Ovary (tissue), 9 donors: ENCODE measurements around the gene TBC1D1. TPM values are rescaled to one million over a fixed set of nuclear protein-coding genes. Genes with fewer than 3 reads are reported as not detected.
A peak's percentile ranks its signal among the peaks of the same experiment; 100 is the strongest.

Source experiments
- DNase-seq, 5 donors: peaks; one replicate each; pipeline ENCODE4 v3.0.0-alpha.2; 2019 to 2020
- H3K27ac ChIP-seq, 2 donors: fragments of 200-600 bp; one replicate each; pipeline versions ENCODE4 v1.5.1 to v1.8.0; 2019 to 2022
- H3K27me3 ChIP-seq: fragments of 200-600 bp; one replicate; pipeline ENCODE4 v1.8.0; 2022
- H3K36me3 ChIP-seq: fragments of 200-600 bp; sonication (generic); one replicate; pipeline ENCODE4 v1.5.1; 2019
- H3K4me1 ChIP-seq: one replicate; pipeline ENCODE4 v1.8.1; 2013; ENCODE audit warnings: mild to moderate bottlenecking, moderate library complexity; ENCODE audit not compliant: insufficient read depth
- H3K4me3 ChIP-seq: fragments of 200-600 bp; sonication (generic); one replicate; pipeline ENCODE4 v1.5.1; 2017
- H3K9me3 ChIP-seq, 2 donors: fragments of 200-600 bp in 1 of 2; sonication (generic) in 1 of 2; one replicate each; pipeline versions ENCODE4 v1.5.1 to v1.8.1; 2013 to 2019; ENCODE audit warnings: mild to moderate bottlenecking in 1 of 2, moderate library complexity in 1 of 2
- EP300 ChIP-seq: sonication (generic); formaldehyde crosslinking; IDR thresholded peaks from one replicate; pipeline ENCODE4 v1.6.1; 2017; ENCODE audit warnings: antibody characterized with exemption
- POLR2A ChIP-seq: fragments of 450-650 bp; IDR thresholded peaks from one replicate; pipeline ENCODE4 v1.6.1; 2017; ENCODE audit warnings: antibody characterized with exemption, mild to moderate bottlenecking, moderate library complexity
- WGBS, 3 donors: extraction: QIAGEN DNeasy Blood & Tissue Kit in 1 of 3; methylation state at CpG; one replicate each; pipeline versions ENCODE4 v1.1.5 to v1.1.7; 2013 to 2017; 5-methylcytosine and 5-hydroxymethylcytosine counted together
- intact Hi-C, 4 donors: fragments of 100-400 bp; cut with DNase I; formaldehyde crosslinking; loops; one replicate each; pipeline versions ENCODE4 v1.11.0 to v1.15.1; 2022 to 2023
- polyA plus RNA-seq, 2 donors: library from polyadenylated mRNA; stranded (reverse); fragments of 200-250 nt in 1 of 2; fragments of 350-450 nt in 1 of 2; fragmentation: Illumina TruSeq in 1 of 2; extraction: RNeasy Lipid Tissue Mini Kit (QIAGEN cat#74804) in 1 of 2; gene quantifications; one replicate each; pipeline ENCODE4 v1.2.3, GENCODE V29; 2013 to 2014
- total RNA-seq, 7 donors: library from RNA; depleted of rRNA in 2 of 7; stranded (reverse); fragments of >200 nt in 2 of 7; fragmentation: NEBNext Ultra II Directional in 3 of 7; extraction: Animal tissue kit (Norgen Biotek cat#: 25700) in 3 of 7; gene quantifications; one replicate each; pipeline versions ENCODE4 v1.1.0 to v1.2.4, GENCODE V29; 2016 to 2023
- TF ChIP-seq, protein P1 (sequence below), 3 donors: fragments of 450-650 bp in 2 of 3; fragments of 200-600 bp in 1 of 3; IDR thresholded peaks; one replicate each; pipeline versions ENCODE4 v1.5.1 to v1.8.0; 2016 to 2022; ENCODE audit warnings: antibody characterized with exemption in 3 of 3, mild to moderate bottlenecking in 1 of 3
- donor health status: DM: no; HTN: no; CAD: no; lungs with moderate emphysema.
- donor health status: DM: no; HTN: no; CAD: no.
- donor health status: Bipolar disorder and iron deficiency.
- donor health status: DM: yes; HTN: yes; CAD: no.
- donor health status: DM: no; HTN: no; CAD: no.
- donor health status: DM: yes; HTN: yes; CAD: no.

Gene TBC1D1
- total and polyA plus RNA-seq, 9 donors = 39.5 to 104 (median 63.9) TPM

DNA sequence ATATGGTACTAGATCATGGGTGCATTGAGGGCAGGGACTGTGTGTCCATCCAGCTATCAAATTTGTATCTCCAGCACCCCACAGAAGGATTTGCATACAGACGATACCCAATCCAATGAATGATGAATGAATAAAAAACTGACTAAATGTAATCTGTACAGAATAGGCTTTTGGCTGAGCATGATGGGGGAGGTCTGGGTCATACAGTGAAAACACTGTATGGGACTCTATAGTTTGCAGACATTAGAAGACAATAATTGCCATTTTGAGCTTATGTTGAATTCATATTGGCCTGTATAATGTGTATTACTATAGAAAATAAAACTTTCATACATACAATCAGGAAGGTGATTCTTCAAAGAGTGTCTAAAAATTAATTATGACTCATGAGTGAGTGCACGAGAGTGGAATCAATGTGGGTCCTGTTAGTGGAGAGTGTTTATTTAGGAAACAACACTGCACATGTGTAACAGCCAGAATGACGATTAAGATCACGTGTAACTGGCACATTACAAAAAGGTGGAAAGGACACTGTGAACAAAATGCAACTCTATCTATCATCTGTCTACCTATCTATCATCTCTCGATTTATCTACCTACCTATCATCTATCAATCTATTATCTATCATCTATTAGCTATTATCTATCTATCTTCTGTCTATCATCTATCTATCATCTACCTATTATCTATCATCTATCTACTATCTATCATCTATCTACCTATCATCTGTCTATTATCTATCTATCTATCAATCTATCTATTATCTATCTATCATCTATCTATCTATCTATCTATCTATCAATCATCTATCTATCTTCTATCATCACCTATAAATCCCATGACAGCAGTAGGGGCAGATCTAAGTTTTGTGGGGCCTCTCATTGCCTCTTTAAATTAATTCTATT, 270.6 kb downstream of the TBC1D1 start:
- H3K27ac ChIP-seq = no peak overlapping the region
- 81 to 84% (median 82%) methylated on average over 5 of the region's 5 CpGs for WGBS, 3 donors
- intact Hi-C loops = loop anchor here in 1 of 4 donors (10.0 kb wide), 1 partner anchor 87 kb away; no protein-coding TSS in a partner anchor
- no peak for DNase-seq
- TF ChIP-seq EP300 (no peak), POLR2A (no peak)
- H3K36me3 ChIP-seq = no peaks in the 10 kb centered on the region
- no peaks in the 10 kb centered on the region for H3K9me3 ChIP-seq
- H3K4me1 ChIP-seq = peaks cover 4% of the 10 kb centered on the region
- no peak overlapping the region for H3K4me3 ChIP-seq
- H3K27me3 ChIP-seq = no peaks in the 10 kb centered on the region

DNA sequence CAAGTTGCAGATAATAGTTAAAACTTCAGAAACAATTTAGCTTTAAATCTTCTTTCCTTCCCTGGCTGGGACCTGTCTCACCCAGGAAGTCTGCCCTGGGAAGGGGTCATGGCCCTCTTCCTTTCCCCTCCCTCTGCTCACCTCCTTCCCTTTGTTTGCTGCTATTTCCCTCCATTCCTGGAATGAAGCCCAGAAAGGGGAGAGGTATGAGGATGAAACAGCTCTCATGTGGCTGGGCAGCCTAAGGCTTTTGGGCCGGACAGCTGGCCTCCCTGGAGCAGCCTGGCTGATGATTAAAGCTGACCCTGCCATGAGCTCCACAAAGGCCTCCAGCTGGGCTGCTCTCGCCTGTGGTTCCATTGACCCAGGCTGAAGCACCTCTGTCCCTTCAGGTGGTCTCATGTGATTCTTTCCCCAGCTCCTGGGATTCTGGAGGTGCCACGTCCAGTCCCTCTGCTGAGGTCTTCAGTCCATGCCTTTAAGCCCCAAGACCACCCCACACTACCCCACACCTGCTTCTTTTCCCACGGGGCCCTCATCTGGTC, 271.4 kb downstream of the TBC1D1 start:
- 37 to 57% (median 50%) methylated on average over 4 of the region's 4 CpGs for WGBS, 3 donors
- Histone ChIP-seq H3K36me3 (no peaks in the 10 kb centered on the region), H3K4me3 (no peak overlapping the region), H3K4me1 (peaks cover 4% of the 10 kb centered on the region), H3K27me3 (no peaks in the 10 kb centered on the region), H3K9me3 (no peaks in the 10 kb centered on the region), H3K27ac (no peak overlapping the region)
- intact Hi-C loops = loop anchor here in 1 of 4 donors (10.0 kb wide), 1 partner anchor 88 kb away; no protein-coding TSS in a partner anchor
- peak in 4 of 5 donors; percentile 38 to 71 (median 62) for DNase-seq
- TF ChIP-seq, protein P1, sequence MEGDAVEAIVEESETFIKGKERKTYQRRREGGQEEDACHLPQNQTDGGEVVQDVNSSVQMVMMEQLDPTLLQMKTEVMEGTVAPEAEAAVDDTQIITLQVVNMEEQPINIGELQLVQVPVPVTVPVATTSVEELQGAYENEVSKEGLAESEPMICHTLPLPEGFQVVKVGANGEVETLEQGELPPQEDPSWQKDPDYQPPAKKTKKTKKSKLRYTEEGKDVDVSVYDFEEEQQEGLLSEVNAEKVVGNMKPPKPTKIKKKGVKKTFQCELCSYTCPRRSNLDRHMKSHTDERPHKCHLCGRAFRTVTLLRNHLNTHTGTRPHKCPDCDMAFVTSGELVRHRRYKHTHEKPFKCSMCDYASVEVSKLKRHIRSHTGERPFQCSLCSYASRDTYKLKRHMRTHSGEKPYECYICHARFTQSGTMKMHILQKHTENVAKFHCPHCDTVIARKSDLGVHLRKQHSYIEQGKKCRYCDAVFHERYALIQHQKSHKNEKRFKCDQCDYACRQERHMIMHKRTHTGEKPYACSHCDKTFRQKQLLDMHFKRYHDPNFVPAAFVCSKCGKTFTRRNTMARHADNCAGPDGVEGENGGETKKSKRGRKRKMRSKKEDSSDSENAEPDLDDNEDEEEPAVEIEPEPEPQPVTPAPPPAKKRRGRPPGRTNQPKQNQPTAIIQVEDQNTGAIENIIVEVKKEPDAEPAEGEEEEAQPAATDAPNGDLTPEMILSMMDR (IDR thresholded peaks at IDR 0.05) = no peak
- TF ChIP-seq POLR2A (no peak), EP300 (no peak)

DNA sequence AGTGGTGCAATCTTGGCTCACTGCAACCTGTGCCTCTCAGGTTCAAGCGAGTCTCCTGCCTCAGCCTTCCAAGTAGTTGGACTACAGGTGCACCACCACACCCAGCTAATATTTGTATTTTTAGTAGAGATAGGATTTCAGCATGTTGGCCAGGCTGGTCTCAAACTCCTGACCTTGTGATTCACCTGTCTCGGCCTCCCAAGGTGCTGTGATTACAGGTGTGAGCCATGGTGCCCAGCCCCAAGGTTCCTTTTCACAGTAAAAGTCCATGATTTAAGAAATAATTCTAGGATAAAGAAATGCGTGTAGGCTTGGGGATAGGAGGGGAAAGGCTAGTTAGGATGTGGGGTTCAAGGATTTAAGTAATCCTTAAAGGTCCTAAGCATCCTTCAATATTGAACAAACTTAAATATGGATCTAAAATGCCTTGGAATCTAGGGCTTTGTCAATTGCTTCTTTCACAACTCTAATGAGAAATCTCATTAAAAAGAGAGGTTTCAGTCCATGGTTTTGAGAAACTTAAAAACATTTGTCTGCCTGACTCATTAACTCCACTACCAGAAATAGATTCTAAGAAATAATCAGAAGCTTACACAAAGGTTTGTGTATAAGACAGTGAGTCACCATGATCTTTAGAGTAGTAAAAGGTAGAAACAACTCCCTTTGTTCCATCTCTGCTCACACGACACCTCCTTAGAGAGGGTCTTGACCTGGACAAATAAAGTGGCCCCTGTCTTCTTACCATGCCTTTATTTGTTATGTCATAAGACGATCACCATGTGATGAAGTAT, 272.5 kb downstream of the TBC1D1 start:
- intact Hi-C loops = loop anchor here in 1 of 4 donors (10.0 kb wide), 1 partner anchor 89 kb away; no protein-coding TSS in a partner anchor
- H3K27ac ChIP-seq = no peak overlapping the region

DNA sequence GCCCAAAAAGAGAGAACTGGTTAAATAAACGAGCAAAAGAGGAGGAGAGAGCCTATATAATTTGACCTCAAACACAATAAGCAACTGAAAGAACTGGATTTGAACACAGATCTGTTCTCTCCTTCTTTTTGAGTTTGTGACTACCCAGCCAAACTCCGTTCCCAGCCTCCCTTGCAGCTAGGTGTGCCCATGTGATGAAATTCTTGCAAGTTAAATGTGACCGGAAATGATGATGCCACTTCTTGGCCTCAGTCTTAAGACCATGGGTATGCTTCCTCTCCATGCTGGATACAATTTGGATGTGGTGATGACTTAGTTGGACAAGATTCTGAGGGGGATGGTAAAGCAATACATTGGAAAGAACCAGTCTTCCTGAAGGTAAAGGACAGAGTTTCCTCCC, 273.5 kb downstream of the TBC1D1 start:
- DNase-seq = no peak
- TF ChIP-seq POLR2A = no peak
- no peak for TF ChIP-seq EP300
- TF ChIP-seq, protein P1 (IDR thresholded peaks at IDR 0.05) = no peak

More for the DNA sequence above, 272.5 kb downstream of the TBC1D1 start:
- no peak for TF ChIP-seq EP300
- TF ChIP-seq POLR2A = no peak
- TF ChIP-seq, protein P1 (IDR thresholded peaks at IDR 0.05) = no peak
- WGBS, 3 donors = 83 to 89% (median 86%) methylated on average over 5 of the region's 5 CpGs
- H3K36me3 ChIP-seq = no peaks in the 10 kb centered on the region
- DNase-seq = no peak
- no peak overlapping the region for H3K4me3 ChIP-seq
- H3K27me3 ChIP-seq = no peaks in the 10 kb centered on the region
- peaks cover 3% of the 10 kb centered on the region for H3K4me1 ChIP-seq
- no peaks in the 10 kb centered on the region for H3K9me3 ChIP-seq

More for the DNA sequence above, 273.5 kb downstream of the TBC1D1 start:
- Histone ChIP-seq H3K27ac (no peak overlapping the region), H3K4me3 (no peak overlapping the region), H3K36me3 (no peaks in the 10 kb centered on the region), H3K4me1 (peaks cover 3% of the 10 kb centered on the region), H3K27me3 (no peaks in the 10 kb centered on the region), H3K9me3 (no peaks in the 10 kb centered on the region)
- WGBS, 3 donors = 93 to 98% (median 95%) methylated on average over 3 of the region's 3 CpGs
- intact Hi-C loops = loop anchor here in 1 of 4 donors (10.0 kb wide), 1 partner anchor 90 kb away; no protein-coding TSS in a partner anchor
